ENCODE measurements around the gene TOP3A. TPM values are rescaled to one million over a fixed set of nuclear protein-coding genes. Genes with fewer than 3 reads are reported as not detected.

The TOP3A gene
- total RNA-seq, 4 donors from 2014 or later: 21.2 to 33.5 (median 21.8) TPM

- TF ChIP-seq POLR2A (IDR thresholded peaks at IDR 0.05; ENCODE audit: low read depth) (no peak), EP300 (IDR thresholded peaks at IDR 0.05) (no peak), POLR2AphosphoS5 (IDR thresholded peaks at IDR 0.05) (no peak)
- TF ChIP-seq, protein P1, sequence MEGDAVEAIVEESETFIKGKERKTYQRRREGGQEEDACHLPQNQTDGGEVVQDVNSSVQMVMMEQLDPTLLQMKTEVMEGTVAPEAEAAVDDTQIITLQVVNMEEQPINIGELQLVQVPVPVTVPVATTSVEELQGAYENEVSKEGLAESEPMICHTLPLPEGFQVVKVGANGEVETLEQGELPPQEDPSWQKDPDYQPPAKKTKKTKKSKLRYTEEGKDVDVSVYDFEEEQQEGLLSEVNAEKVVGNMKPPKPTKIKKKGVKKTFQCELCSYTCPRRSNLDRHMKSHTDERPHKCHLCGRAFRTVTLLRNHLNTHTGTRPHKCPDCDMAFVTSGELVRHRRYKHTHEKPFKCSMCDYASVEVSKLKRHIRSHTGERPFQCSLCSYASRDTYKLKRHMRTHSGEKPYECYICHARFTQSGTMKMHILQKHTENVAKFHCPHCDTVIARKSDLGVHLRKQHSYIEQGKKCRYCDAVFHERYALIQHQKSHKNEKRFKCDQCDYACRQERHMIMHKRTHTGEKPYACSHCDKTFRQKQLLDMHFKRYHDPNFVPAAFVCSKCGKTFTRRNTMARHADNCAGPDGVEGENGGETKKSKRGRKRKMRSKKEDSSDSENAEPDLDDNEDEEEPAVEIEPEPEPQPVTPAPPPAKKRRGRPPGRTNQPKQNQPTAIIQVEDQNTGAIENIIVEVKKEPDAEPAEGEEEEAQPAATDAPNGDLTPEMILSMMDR (IDR thresholded peaks at IDR 0.05): no peak
These were observed 79.9 kb downstream of the TOP3A start for GRCh38 chr17:18234853-18235380.

GRCh38 chr17:18233803-18234518 lies 80.8 kb downstream of the TOP3A start:
- Histone ChIP-seq H3K36me3 (peaks cover 22 to 69% (median 64%) of the 10 kb centered on the region in 4 donors), H3K9me3 (no peaks in the 10 kb centered on the region), H3K27me3 (no peaks in the 10 kb centered on the region), H3K4me1 (peaks cover 0 to 21% (median 0%) of the 10 kb centered on the region in 4 donors), H3K27ac (replicated peaks in 1 of 4) (no peak overlapping the region), H3K4me3 (no peak overlapping the region)
- TF ChIP-seq EP300 (IDR thresholded peaks at IDR 0.05) (no peak), POLR2A (IDR thresholded peaks at IDR 0.05; ENCODE audit: low read depth) (no peak), POLR2AphosphoS5 (IDR thresholded peaks at IDR 0.05) (no peak)
- TF ChIP-seq, protein P1 (IDR thresholded peaks at IDR 0.05): no peak
- WGBS: 93% methylated on average over 3 of the region's 22 CpGs
- DNase-seq (ENCODE audit: extremely low spot score): no peak
- intact Hi-C loops (cut with DNase I): no loop called here

More at GRCh38 chr17:18234853-18235380, 79.9 kb downstream of the TOP3A start:
- intact Hi-C loops (cut with DNase I): no loop called here
- no peak for DNase-seq (ENCODE audit: extremely low spot score)
- H3K4me3 ChIP-seq: no peak overlapping the region
- no peaks in the 10 kb centered on the region for H3K9me3 ChIP-seq
- H3K36me3 ChIP-seq: peaks cover 22 to 75% (median 66%) of the 10 kb centered on the region in 4 donors
- H3K27ac ChIP-seq (replicated peaks in 1 of 4): no peak overlapping the region
- peaks cover 0 to 13% (median 2%) of the 10 kb centered on the region in 4 donors for H3K4me1 ChIP-seq
- H3K27me3 ChIP-seq: no peaks in the 10 kb centered on the region
- 93% methylated on average over 13 of the region's 22 CpGs for WGBS

DNA sequence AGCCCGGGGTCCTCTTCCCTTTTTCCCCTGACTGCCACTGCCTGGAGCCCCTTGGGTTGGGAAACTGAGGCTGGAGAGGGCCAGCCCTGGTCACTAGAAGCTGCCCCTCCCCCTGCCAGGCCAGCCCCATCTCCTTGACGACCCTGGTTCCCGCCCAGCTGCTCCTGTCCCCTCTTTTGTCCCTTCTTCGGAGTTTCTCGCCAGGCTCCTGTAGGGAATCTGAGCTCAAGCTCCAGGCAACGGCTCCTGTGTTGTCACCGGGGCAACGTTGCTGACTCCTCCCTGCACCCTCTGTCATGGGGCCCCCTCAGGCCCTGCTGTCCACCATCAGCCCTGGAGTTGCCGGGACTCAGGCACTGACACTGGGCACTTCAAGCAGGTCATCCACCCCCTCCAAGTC lies 83.6 kb downstream of the TOP3A start:
- no peaks in the 10 kb centered on the region for H3K27me3 ChIP-seq
- 60% methylated on average over 9 of the region's 9 CpGs for WGBS

DNA sequence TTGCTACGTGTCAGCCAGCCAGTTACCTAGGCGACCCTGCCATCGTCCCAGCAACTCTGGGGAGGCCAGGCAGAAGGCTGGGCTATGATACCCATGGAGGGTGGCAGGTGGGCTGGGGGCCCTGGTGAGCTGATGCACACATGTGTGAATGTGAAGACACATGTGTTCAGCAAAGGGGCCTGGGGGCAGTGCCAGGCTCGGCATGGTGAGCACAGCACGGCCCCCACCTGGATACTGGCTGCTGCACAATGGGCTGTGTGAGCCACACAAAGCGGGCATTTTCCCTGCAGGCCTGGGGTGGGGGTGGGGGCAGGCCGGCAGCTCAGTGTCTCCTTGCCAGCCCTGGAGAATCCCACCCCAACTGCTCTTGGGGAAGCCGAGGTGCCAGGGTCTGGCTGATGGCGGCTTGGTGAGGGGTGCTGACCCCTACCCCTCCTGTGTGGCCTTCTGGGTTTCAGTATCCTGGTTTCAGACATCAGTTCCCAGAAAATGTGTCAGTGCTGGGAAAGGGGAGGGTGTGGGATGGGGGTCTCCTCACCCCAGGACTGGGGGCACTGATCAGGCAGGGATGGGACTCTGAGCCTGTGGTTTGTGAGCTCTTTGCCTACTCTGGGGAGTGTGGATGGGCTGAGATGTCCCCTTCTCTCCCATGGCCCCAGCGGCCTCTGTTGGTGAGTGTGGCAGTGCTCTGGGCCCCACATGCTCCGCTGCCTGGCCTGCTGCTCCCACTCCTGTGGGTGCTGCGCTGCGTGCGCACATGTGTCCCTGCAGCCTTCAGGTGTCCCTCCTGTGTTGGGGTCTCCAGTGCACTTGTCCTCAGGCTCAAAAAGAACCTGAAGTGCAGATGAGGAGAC lies 84.3 kb downstream of the TOP3A start:
- H3K36me3 ChIP-seq: peaks cover 8 to 34% (median 31%) of the 10 kb centered on the region in 4 donors
- H3K9me3 ChIP-seq: no peaks in the 10 kb centered on the region
- TF ChIP-seq EP300 (IDR thresholded peaks at IDR 0.05) (no peak), POLR2A (IDR thresholded peaks at IDR 0.05; ENCODE audit: low read depth) (no peak), POLR2AphosphoS5 (IDR thresholded peaks at IDR 0.05) (no peak)
- TF ChIP-seq, protein P1 (IDR thresholded peaks at IDR 0.05): no peak
- intact Hi-C loops (cut with DNase I): no loop called here
- WGBS: 88% methylated on average over 5 of the region's 14 CpGs
- no peaks in the 10 kb centered on the region for H3K27me3 ChIP-seq
- H3K4me3 ChIP-seq: no peak overlapping the region
- H3K4me1 ChIP-seq: peaks cover 11 to 53% (median 17%) of the 10 kb centered on the region in 4 donors
- no peak for DNase-seq (ENCODE audit: extremely low spot score)
- H3K27ac ChIP-seq (replicated peaks in 1 of 4): no peak overlapping the region

More for the DNA sequence above, 83.6 kb downstream of the TOP3A start:
- Histone ChIP-seq H3K4me3 (no peak overlapping the region), H3K9me3 (no peaks in the 10 kb centered on the region), H3K36me3 (peaks cover 14 to 41% (median 37%) of the 10 kb centered on the region in 4 donors), H3K27ac (replicated peaks in 1 of 4) (no peak overlapping the region), H3K4me1 (peaks cover 9 to 49% (median 14%) of the 10 kb centered on the region in 4 donors)
- TF ChIP-seq POLR2AphosphoS5 (IDR thresholded peaks at IDR 0.05) (no peak), POLR2A (IDR thresholded peaks at IDR 0.05; ENCODE audit: low read depth) (no peak), EP300 (IDR thresholded peaks at IDR 0.05) (no peak)
- TF ChIP-seq, protein P1 (IDR thresholded peaks at IDR 0.05): no peak
- no peak for DNase-seq (ENCODE audit: extremely low spot score)
- intact Hi-C loops (cut with DNase I): no loop called here
